ENCODE measurements around the gene RNASET2. TPM values are rescaled to one million over a fixed set of nuclear protein-coding genes. Genes with fewer than 3 reads are reported as not detected.
A peak's percentile ranks its signal among the peaks of the same experiment; 100 is the strongest.

The RNASET2 gene
- total and polyA plus RNA-seq, 2 of the 13 experiments (the other 11 are each of a cell fraction or from before 2014, with no cell fraction given), result 44.6 to 597 TPM

- TF ChIP-seq GABPB1 (CRISPR knock-in tag; IDR thresholded peaks at IDR 0.05), result no peak
- TF ChIP-seq STAT6 (CRISPR knock-in tag; IDR thresholded peaks at IDR 0.05; ENCODE audit: borderline replicate concordance), result no peak
- TF ChIP-seq ZNF264 (CRISPR knock-in tag; IDR thresholded peaks at IDR 0.05), result no peak
Measured at GRCh38 chr6:166954118-166954713, 2.1 kb downstream of the RNASET2 start (continued).

GRCh38 chr6:166952567-166953486 lies 3.5 kb downstream of the RNASET2 start:
- H3K9me3 ChIP-seq (ENCODE audit: low read length), result no peaks in the 10 kb centered on the region
- ChIA-PET CTCF (ENCODE audit: low intra/inter-chr PET ratio, low total read pairs) (no interaction called here), POLR2A (interaction anchor here (1.5 kb wide), 1 partner anchor 188 kb away, joined by 4 read pairs; no protein-coding TSS in a partner anchor)
- no peak overlapping the region for H3K27ac ChIP-seq (ENCODE audit: extremely low read length, insufficient read depth, low read length)
- H3K4me3 ChIP-seq (replicated peaks in 1 of 3; ENCODE audit: insufficient read depth in 1 of 3, low read depth in 2 of 3, low read length in 3 of 3), result peak overlapping the region; percentile 9 to 97 (median 9); a peak in 4 of 6 replicates
- H3K9ac ChIP-seq (ENCODE audit: insufficient read depth, low read depth, low read length), result no peak overlapping the region
- H4K20me1 ChIP-seq (ENCODE audit: insufficient read depth, low read length), result peaks cover 59% of the 10 kb centered on the region
- no peaks in the 10 kb centered on the region; a peak in 1 of 5 replicates for H3K27me3 ChIP-seq (ENCODE audit: control insufficient read depth in 1 of 2, insufficient read depth in 2 of 2, low read length in 2 of 2)
- in situ Hi-C loops (cut with HindIII; ENCODE audit: extremely low pct_ligation_motif_present, low pct_unique_long_range_greater_than_20kb), result no loop called here
- H3K4me1 ChIP-seq (ENCODE audit: insufficient read depth, low read length), result peaks cover 71% of the 10 kb centered on the region
- peaks cover 56% of the 10 kb centered on the region for H3K79me2 ChIP-seq (ENCODE audit: insufficient read depth, low read length)
- 94% methylated on average over 17 of the region's 17 CpGs for WGBS (ENCODE audit: low lambda C conversion rate)
- peaks cover 21 to 57% of the 10 kb centered on the region in 2 experiments for H3K36me3 ChIP-seq (replicated peaks in 1 of 2; ENCODE audit: control insufficient read depth in 1 of 2, insufficient read depth in 2 of 2, low read length in 2 of 2)
- BruUV-seq (replicated peaks), result no TSS peak
- no peak overlapping the region for H2AFZ ChIP-seq (ENCODE audit: low read length)
- no peak for DNase-seq (ENCODE audit: low spot score)
- no peak for ATAC-seq
- peak overlapping the region; percentile 90 for H3K4me2 ChIP-seq (ENCODE audit: low read depth, low read length)
- FAIRE-seq, result no peak
- intact Hi-C loops (cut with micrococcal nuclease; ENCODE audit: unreplicated experiment), result no loop called here
- TF ChIP-seq HNF1B (CRISPR knock-in tag; IDR thresholded peaks at IDR 0.05) (0 out of 2 replicates have a peak, but pooled peaks have one; percentile 18), HDAC1 (CRISPR knock-in tag; IDR thresholded peaks at IDR 0.05) (peak; percentile 25; the same call in 1 of the 2 replicates), MEIS1 (CRISPR knock-in tag; IDR thresholded peaks at IDR 0.05; ENCODE audit: borderline replicate concordance) (no peak), ZNF687 (CRISPR knock-in tag; IDR thresholded peaks at IDR 0.05) (0 out of 2 replicates have a peak, but pooled peaks have one; percentile 33), GATA4 (IDR thresholded peaks at IDR 0.05; ENCODE audit: borderline replicate concordance, low read depth) (no peak), RFX5 (IDR thresholded peaks at IDR 0.05; ENCODE audit: low read depth, low read length) (no peak), ZBTB38 (CRISPR knock-in tag; IDR thresholded peaks at IDR 0.05) (0 out of 2 replicates have a peak, but pooled peaks have one; percentile 11), ZNF652 (CRISPR knock-in tag; IDR thresholded peaks at IDR 0.05; ENCODE audit: borderline replicate concordance, low read depth) (no peak)

Data from HepG2 (cell line).